Neural progenitor cell (in vitro differentiated cells): ENCODE results near the gene MEOX1.

Experiments
- EZH2 ChIP-seq: fragments of 200-600 bp; sonication (generic); IDR thresholded peaks from 2 replicates; pipeline ENCODE4 v1.6.1; 2017; ENCODE audit warnings: antibody characterized with exemption, mild to moderate bottlenecking, moderate library complexity
- TF ChIP-seq, protein P1 (sequence below): fragments of 200-600 bp; sonication (generic); IDR thresholded peaks from 2 replicates; pipeline ENCODE4 v1.5.1; 2017; ENCODE audit warnings: antibody characterized with exemption, mild to moderate bottlenecking

DNA sequence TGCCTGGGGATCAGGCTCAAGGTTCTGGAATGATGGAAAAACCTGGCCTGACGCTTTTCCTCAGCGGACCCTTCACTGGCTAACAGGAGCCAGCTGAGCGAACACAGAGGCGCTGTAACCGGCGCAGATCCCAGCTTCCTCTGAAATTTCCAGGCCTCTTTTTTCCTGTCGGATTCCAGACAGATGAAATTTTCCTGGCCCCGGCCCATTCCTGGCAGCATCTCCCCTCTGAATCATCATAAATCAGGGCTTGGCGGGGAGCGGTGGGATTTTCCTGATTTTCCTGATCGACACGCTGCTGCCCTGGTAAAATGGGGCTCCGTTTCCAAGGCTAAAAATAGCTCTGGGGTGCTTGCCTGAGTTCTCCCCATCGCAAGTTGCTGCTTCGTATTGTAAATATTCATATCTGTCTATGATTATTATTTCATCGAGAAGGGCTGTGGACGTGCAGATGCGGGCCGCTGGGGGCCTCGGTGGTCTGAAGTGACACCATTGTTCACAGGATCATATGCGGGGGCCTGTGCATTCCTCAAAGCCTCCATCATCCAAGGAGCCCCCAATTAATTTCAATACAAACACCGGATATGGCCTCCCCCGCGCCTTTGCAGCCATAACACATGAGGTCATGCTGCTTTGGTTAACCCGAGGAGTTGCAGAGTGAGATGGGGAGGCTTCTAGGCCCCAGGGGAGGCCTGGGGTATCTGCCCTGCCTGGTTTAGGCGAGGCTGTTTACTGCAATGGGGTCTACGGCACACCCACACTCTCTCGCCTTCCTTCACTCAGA, 69.8 kb downstream of the MEOX1 start:
- TF ChIP-seq, protein P1, sequence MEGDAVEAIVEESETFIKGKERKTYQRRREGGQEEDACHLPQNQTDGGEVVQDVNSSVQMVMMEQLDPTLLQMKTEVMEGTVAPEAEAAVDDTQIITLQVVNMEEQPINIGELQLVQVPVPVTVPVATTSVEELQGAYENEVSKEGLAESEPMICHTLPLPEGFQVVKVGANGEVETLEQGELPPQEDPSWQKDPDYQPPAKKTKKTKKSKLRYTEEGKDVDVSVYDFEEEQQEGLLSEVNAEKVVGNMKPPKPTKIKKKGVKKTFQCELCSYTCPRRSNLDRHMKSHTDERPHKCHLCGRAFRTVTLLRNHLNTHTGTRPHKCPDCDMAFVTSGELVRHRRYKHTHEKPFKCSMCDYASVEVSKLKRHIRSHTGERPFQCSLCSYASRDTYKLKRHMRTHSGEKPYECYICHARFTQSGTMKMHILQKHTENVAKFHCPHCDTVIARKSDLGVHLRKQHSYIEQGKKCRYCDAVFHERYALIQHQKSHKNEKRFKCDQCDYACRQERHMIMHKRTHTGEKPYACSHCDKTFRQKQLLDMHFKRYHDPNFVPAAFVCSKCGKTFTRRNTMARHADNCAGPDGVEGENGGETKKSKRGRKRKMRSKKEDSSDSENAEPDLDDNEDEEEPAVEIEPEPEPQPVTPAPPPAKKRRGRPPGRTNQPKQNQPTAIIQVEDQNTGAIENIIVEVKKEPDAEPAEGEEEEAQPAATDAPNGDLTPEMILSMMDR, result no peak
- TF ChIP-seq EZH2, result no peak
